Activated CD8-positive, alpha-beta memory T cell treated with anti-CD3 and anti-CD28 coated beads, Interleukin-2, amount 50 U/mL, for 1 hour (primary cell): ENCODE measurements around the gene ECE2.

Experiments used
- DNase-seq: peaks from one replicate; pipeline ENCODE4 v3.0.0-alpha.2; 2020; ENCODE audit errors: extremely low read depth

ECE2 gene

GRCh38 chr3:184240384-184241140 is 35.3 kb upstream of the ECE2 start:
- DNase-seq: no peak

DNA sequence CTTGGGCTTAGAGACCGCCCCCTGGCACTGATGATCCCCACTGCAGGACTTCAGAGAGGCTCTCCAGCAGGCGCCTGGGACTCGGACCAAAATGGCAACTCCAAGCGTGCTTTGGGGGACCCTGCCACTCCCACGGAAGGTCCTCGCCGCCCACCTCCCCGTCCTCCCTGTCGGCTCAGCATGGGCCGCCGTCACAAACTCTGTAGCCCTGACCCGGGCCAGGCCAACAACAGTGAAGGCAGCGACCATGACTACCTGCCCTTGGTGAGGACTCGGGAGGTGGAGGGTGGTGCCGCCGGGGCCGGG is 34.7 kb upstream of the ECE2 start:
- DNase-seq: no peak

GRCh38 chr3:184241447-184242296 is 34.1 kb upstream of the ECE2 start:
- DNase-seq: no peak

DNA sequence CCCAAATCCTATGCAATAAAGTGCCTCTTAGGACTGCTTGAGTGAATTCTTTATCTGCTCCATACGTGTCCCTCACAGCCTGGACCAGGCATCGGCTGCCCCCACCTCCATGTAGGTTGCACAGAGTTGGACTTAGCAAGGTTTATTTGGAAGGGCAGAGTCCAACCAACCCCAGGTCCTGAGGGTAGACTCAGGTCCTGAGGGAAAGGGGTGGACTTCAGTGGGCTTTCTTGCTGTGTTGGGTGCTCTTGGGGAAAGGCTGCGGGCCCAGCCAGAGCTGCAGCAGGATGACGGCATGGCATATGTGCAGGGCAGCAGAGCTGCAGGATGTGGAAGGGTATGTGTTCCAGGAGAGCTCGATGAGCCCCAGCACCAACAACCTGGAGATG is 33.5 kb upstream of the ECE2 start:
- no peak for DNase-seq

DNA sequence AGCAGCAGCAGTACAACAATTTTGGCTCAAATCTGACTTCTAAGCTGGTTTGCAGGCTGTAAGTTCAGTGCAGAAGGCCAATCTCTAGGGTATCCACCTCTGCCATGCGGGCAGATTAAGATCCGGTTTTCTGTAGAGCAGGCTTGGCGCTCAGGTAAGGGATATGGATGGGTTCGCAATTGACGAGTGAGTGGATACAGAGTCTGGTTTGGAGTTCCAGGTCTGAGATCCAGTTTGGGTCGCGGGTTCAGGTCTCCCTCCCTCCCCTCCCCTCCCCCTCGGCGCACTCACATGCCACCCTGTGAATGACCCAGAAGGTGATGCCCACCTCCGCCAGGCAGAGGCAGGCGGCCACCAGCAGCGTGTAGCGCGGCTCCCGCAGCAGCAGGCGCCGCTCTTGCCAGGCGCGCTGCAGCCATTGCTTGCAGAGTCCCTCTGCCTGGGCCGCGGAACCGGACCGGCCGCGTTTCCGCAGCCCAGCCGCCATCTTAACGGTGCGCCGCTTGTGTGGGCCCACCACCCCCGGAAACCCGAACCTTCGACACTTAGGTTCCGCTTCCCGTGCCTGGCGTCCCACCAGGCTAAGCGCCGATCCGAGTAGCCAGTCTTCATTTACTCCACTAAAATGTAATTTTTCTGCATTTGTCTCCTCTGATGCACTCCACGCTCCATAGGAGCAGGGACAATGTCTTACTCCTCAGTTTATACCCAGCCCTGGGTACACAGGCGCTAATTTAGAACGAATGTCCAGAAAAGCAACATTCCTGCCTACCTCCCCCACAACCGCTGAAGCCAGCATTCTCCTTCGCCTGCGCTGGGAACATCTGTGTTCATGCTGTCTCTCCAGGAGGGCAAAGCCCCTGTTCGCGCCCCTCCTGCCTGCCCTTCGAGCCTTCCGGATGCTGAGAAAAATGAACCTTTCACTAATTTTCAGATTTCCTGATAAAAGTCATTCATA is 27.1 kb upstream of the ECE2 start, which contains the start of gene ALG3:
Gene ALG3 (minus strand): TSS at position 509 of the 958 bp plus-strand sequence. CDS start 22 bp downstream, at position 487.
- DNase-seq: peak; percentile 50

DNA sequence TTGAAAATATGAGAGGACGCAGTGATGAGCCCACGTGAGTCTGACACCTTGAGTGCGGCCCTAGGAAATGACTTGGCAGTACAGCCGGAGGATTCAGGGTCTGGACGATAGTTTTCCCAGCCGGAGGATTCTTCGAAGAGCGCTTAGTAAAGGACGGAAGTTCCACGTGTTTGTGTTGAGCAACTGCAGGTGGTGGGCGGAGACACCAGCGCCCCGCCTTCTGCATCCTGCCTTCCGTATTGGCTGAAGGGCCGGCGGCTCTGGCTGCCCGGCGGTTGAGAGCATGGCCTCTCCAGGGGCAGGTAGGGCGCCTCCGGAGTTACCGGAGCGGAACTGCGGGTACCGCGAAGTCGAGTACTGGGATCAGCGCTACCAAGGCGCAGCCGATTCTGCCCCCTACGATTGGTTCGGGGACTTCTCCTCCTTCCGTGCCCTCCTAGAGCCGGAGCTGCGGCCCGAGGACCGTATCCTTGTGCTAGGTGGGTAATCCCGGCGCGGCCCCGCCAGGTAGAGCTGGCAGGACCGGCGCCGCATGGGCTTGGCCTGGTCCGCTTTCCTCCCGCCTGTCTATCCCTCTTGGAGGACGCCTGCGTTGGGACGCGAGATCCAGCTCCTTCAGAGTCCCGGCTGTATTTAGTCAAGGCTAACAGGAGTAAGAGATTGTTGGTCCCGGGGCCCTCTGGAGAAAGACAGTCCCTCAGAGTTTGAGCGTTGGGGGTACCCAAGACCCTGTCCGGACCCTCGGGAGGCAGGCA is 26.2 kb upstream of the ECE2 start, which contains the start of gene EEF1AKMT4:
Gene EEF1AKMT4 (plus strand): TSS at position 261 of the 755 bp plus-strand sequence. CDS start 23 bp downstream, at position 284.
- peak; percentile 83 for DNase-seq

GRCh38 chr3:184250167-184250828 is 25.5 kb upstream of the ECE2 start:
- DNase-seq: peak; percentile 52

DNA sequence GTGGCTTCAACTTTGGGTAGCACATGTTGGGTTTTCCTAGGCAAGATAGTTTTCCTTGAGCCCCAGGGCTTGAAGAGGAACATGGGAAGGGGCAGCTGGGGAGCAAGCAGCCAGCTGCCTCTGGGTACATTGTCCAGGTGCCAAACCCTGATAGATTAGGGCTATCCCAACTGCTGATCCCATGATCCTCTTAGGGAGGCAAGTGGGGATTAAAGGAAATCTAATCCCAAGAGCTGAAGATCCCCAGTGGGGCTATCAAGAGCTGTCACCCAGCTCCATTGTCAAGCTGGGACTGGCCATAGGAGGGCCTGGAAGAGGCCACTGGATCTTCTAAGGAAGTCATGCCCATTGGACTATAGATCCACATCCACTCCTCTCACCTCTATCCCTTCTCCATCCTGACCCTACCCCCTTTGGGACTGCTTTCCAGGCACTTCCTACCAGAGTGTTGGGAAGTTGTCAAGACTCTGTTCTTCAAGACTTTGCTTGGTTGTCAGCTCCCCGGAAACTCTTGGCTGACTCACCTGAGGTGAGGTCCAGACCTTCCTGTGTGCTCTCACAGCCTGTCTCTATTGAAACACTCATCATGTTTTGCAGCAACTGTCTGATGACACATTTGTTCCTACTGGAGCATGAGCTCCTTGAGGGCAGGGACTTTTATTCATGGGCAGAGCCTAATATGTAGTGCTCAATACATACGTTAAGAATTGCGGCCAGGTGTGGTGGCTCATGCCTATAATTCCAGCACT is 20.4 kb upstream of the ECE2 start:
- DNase-seq: no peak

DNA sequence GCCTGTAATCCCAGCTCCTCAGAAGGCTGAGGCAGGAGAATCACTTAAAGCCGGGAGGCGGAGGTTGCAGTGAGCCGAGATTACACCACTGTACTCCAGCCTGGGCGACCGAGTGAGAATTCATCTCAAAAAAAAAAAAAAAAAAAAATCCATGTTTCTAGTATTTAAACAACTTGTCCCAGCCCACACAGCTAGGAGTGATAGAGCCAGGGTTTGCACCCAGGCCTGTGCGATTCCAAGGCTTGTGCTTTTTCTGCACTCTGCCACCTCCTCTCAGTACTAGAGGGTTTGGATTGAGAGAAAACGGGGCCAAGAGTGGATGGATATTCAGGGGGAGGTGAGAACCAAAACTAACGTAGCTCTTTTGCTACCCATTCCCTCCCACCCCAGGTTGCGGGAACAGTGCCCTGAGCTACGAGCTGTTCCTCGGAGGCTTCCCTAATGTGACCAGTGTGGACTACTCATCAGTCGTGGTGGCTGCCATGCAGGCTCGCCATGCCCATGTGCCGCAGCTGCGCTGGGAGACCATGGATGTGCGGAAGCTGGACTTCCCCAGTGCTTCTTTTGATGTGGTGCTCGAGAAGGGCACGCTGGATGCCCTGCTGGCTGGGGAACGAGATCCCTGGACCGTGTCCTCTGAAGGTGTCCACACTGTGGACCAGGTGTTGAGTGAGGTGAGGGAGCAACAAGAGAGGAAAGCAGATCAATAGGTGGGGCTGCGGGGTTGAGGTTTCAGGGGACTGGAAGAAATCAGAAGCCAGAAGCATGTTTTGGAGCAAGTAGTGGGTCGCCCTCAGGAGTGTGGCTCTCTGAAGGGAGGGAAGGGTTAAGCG is 18.5 kb upstream of the ECE2 start:
- no peak for DNase-seq

GRCh38 chr3:184258926-184259325 is 16.9 kb upstream of the ECE2 start:
- no peak for DNase-seq

GRCh38 chr3:184259396-184259877 is 16.4 kb upstream of the ECE2 start:
- no peak for DNase-seq

DNA sequence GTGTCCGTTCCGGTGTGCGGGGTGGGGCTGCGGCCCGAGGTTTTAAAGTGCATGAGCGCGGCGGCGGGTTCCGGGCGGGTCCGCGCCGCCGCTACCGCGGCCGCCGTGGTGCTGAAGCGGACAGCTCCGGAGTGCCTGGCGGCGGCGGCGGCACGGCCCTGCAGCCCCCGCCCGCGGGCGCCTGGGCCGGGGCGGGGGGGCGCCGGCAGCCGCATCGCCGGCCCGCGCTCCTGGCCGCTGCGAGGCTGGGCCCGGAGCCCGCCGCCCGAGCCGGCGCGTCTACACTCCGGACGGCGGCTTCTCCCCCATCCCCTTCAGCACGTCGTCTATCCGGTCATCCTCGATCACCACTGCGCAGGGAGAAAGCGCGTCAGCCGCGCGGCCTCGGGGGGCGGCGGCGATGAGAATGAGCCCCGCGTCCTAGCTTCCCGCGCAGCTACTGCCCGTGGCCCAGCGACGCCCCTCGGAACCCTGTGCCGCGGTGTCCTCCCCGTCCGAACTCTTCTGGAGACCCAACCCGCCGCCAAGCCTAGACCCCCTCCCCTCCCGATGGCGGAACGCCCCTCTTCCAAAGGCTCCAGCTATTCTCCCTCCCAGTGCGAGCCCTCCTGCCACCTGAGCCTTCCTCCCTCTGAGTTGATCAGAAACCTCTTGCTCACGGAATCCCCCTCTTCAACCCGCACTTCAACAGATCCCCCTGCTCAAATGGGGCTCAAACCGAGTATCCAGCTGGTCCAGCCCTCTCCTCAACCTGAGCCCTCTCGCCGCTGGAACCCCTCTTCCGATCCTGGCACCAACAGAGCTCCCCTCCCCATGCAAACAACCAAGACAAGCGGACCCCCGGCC is 15.7 kb upstream of the ECE2 start:
- DNase-seq: no peak

DNA sequence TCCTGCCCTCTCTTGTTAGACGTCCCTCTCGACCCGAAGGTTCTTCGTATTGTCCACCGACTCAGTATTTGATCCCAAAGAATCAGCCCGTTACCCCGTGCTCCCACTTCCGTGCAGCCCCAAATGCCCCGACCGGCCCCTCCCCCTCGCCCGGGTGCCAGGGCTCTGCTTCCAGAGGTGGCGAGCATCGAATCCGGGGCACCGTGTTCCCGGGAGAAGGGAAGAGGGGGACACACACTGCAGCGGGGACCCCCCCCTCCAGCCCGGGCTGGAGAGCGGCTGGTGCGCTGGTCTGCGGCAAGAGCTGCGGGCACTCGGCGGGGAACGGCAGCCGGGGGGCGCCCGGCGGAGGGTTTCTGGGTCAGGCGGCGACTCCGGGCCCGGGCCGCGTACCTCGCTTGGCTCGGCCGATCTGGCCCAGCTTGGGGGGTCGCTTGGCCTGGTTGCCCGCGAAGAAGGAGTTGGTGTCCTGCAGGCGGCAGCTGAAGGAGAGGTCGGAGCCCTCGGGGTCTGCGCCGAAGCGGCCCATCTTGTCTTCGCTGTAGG is 15.0 kb upstream of the ECE2 start:
- no peak for DNase-seq

- DNase-seq: no peak
These were observed 14.5 kb upstream of the ECE2 start, which contains the start of gene CAMK2N2 for GRCh38 chr3:184261270-184261853. Gene CAMK2N2, minus strand, starts transcription at chr3:184261553. Its CDS starts 268 bp downstream, at chr3:184261285.

- DNase-seq: no peak
These were observed 13.7 kb upstream of the ECE2 start for GRCh38 chr3:184261854-184262763.

- no peak for DNase-seq
These were observed 13.1 kb upstream of the ECE2 start for GRCh38 chr3:184262764-184263179.
